ENCODE data around the gene ASTL. TPM values are rescaled to one million over a fixed set of nuclear protein-coding genes. Genes with fewer than 3 reads are reported as not detected.

Gene ASTL
- total and polyA plus RNA-seq, 9 of the 15 experiments (the other 6 are each of a cell fraction or from before 2014, with no cell fraction given), result not detected

- ChIA-PET CTCF (ENCODE audit: low intra/inter-chr PET ratio) (no interaction called here), POLR2A (no interaction called here)
- no peaks in the 10 kb centered on the region for H3K9me3 ChIP-seq (replicated peaks; ENCODE audit: control insufficient read depth, insufficient read depth, low read depth, low read length)
- peaks cover 22 to 42% of the 10 kb centered on the region in 2 experiments for H3K4me1 ChIP-seq (replicated peaks in 1 of 2; ENCODE audit: control insufficient read depth in 2 of 2, insufficient read depth in 2 of 2, low read length in 2 of 2)
- H4K20me1 ChIP-seq (replicated peaks; ENCODE audit: control insufficient read depth, insufficient read depth, low read length), result no peaks in the 10 kb centered on the region
- H2AFZ ChIP-seq (ENCODE audit: low read depth, low read length), result no peak overlapping the region
- H3K27ac ChIP-seq (ENCODE audit: extremely low read depth, low read depth, low read length), result no peak overlapping the region
- no peak for FAIRE-seq
- no peaks in the 10 kb centered on the region for H3K36me3 ChIP-seq (ENCODE audit: control insufficient read depth, insufficient read depth, low read length)
- intact Hi-C loops (cut with micrococcal nuclease) (no loop called here), in situ Hi-C loops (cut with MboI) (no loop called here)
- no peaks in the 10 kb centered on the region for H3K79me2 ChIP-seq (ENCODE audit: control insufficient read depth, insufficient read depth, low read length)
- H3K27me3 ChIP-seq (ENCODE audit: control insufficient read depth in 2 of 2, insufficient read depth in 2 of 2, low read length in 2 of 2), result peaks cover 0 to 12% of the 10 kb centered on the region in 2 experiments; a peak in 2 of 5 replicates
- no peak for TF ChIP-seq ZBTB33 (CRISPR knock-in tag; IDR thresholded peaks at IDR 0.05)
- TF ChIP-seq ZNF324 (CRISPR knock-in tag; IDR thresholded peaks at IDR 0.05), result no peak
- no peak for TF ChIP-seq POLR2AphosphoS5 (IDR thresholded peaks at IDR 0.05; ENCODE audit: control insufficient read depth, insufficient read depth, low read depth, low read length)
- no peak for TF ChIP-seq MECOM (CRISPR knock-in tag; IDR thresholded peaks at IDR 0.05)
- TF ChIP-seq BCL6 (CRISPR knock-in tag; IDR thresholded peaks at IDR 0.05), result no peak
- no peak for TF ChIP-seq NR4A1 (CRISPR knock-in tag; IDR thresholded peaks at IDR 0.05)
- no peak for TF ChIP-seq NR4A1 (tag; IDR thresholded peaks at IDR 0.05)
- TF ChIP-seq HMG20A (CRISPR knock-in tag; conservative IDR thresholded peaks at IDR 0.05), result no peak
- WGBS (ENCODE audit: insufficient coverage, low coverage, missing lambda C conversion rate), result 73% methylated on average over 13 of the region's 35 CpGs
- no peak overlapping the region; a peak in 1 of 4 replicates for H3K9ac ChIP-seq (ENCODE audit: insufficient read depth in 1 of 2, low read depth in 2 of 2, low read length in 2 of 2)
- BruUV-seq (replicated peaks), result no TSS peak
- H3K4me2 ChIP-seq (ENCODE audit: insufficient read depth, low read length), result no peak overlapping the region
- DNase-seq (ENCODE audit: extremely low read depth in 1 of 4, low spot score in 3 of 4), result no peak
- H3K9me1 ChIP-seq (ENCODE audit: control insufficient read depth, insufficient read depth, low read length), result no peaks in the 10 kb centered on the region
- ATAC-seq, result no peak
- H3K4me3 ChIP-seq, result no peak overlapping the region
Observed at GRCh38 chr2:96144481-96145035, 6.3 kb upstream of the ASTL start.
